Measurements from ENCODE around the gene AMBP.

DNA sequence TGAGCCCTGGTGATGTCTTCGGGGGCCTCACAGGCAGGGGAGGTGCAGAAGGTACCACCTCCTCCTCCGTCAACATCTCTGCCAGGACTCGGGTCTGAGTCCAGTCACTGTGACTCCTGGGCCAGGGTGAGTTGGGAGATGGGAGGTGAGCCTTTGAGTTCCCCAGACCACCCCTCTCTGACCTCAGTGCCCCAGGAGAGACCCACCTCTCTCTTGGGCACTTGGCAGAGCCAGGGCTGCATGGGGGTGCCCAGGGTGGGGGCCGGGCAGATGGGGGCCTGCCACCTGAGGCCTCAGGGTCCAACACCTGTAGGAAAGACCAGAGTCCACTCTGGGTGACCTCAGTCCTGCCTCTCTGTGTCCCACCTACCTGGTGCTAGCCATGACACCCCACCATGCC lies 14.2 kb upstream of the AMBP start:
- TF ChIP-seq, protein P1, sequence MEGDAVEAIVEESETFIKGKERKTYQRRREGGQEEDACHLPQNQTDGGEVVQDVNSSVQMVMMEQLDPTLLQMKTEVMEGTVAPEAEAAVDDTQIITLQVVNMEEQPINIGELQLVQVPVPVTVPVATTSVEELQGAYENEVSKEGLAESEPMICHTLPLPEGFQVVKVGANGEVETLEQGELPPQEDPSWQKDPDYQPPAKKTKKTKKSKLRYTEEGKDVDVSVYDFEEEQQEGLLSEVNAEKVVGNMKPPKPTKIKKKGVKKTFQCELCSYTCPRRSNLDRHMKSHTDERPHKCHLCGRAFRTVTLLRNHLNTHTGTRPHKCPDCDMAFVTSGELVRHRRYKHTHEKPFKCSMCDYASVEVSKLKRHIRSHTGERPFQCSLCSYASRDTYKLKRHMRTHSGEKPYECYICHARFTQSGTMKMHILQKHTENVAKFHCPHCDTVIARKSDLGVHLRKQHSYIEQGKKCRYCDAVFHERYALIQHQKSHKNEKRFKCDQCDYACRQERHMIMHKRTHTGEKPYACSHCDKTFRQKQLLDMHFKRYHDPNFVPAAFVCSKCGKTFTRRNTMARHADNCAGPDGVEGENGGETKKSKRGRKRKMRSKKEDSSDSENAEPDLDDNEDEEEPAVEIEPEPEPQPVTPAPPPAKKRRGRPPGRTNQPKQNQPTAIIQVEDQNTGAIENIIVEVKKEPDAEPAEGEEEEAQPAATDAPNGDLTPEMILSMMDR (IDR thresholded peaks at IDR 0.05): no peak
- TF ChIP-seq, protein P2, sequence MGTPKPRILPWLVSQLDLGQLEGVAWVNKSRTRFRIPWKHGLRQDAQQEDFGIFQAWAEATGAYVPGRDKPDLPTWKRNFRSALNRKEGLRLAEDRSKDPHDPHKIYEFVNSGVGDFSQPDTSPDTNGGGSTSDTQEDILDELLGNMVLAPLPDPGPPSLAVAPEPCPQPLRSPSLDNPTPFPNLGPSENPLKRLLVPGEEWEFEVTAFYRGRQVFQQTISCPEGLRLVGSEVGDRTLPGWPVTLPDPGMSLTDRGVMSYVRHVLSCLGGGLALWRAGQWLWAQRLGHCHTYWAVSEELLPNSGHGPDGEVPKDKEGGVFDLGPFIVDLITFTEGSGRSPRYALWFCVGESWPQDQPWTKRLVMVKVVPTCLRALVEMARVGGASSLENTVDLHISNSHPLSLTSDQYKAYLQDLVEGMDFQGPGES (IDR thresholded peaks at IDR 0.05; ENCODE audit: low read depth, low read length): no peak
- TF ChIP-seq EP300 (IDR thresholded peaks at IDR 0.05; ENCODE audit: borderline replicate concordance in 1 of 2, low read depth in 1 of 2, low read length in 1 of 2) (no peak), POLR2AphosphoS5 (IDR thresholded peaks at IDR 0.05; ENCODE audit: low read depth, low read length) (no peak), FOXM1 (IDR thresholded peaks at IDR 0.05; ENCODE audit: low read depth) (no peak), RXRA (IDR thresholded peaks at IDR 0.05; ENCODE audit: borderline replicate concordance, low read depth) (no peak), JUND (IDR thresholded peaks at IDR 0.05) (no peak), CHD2 (IDR thresholded peaks at IDR 0.05; ENCODE audit: low read length, partially characterized antibody) (no peak), NRF1 (IDR thresholded peaks at IDR 0.05; ENCODE audit: low read depth, low read length) (no peak), SIN3A (IDR thresholded peaks at IDR 0.05; ENCODE audit: borderline replicate concordance, low read depth, low read length) (no peak), TEAD4 (IDR thresholded peaks at IDR 0.05; ENCODE audit: borderline replicate concordance, insufficient read depth) (no peak), MXI1 (IDR thresholded peaks at IDR 0.05; ENCODE audit: low read depth, low read length) (no peak), EZH2phosphoT487 (IDR thresholded peaks at IDR 0.05; ENCODE audit: borderline replicate concordance, low read depth) (no peak)
- TF ChIP-seq, protein P3, sequence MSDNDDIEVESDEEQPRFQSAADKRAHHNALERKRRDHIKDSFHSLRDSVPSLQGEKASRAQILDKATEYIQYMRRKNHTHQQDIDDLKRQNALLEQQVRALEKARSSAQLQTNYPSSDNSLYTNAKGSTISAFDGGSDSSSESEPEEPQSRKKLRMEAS (IDR thresholded peaks at IDR 0.05; ENCODE audit: low read depth): no peak
